Endometrium (tissue), 2 donors: Measurements from ENCODE around the gene TAP2.

Experiments used
- FAIRE-seq: peaks from 2 replicates; lab custom pipeline; 2012; peaks lifted over from hg19 to GRCh38; lab: Jason Lieb, UNC
- donor health status: control.
- donor health status: control.

Gene TAP2

DNA sequence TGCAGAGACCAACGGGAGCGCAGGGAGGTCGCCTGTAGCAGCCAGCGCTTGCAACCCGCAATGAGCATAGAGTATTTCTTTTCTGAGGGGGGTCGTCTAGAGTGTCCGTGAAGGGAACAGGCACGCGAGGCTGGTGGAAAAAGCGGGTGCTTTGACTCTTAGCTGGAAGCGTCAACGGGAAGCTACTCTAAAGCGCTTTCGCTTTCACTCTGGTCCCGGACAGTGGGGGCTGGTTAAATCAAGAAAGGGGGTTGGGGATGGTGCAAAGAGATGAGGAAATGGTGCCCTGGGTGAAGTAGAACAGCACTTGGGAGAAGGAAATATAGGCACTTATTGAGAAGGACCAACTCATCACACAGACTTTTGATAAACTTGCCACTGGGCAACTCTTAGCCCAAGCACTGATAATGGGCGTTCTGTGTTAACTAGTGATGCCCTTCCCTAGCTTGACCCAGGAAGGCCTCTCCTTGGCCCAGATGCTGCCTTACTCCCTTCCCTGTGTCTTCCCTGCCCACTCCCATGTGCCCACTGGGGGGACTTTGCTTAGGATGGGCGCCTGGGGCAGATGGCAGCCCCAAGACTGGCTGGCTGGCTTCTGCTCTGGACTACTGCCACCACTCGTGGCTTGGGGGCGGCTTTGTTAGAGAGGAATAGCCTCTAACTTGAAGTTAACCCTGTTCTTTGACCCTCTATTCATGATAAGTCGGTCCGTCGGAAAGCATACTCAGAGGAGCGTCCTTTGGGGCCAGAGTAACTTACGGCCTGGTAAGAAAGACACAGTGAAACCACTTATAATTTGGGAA, 16.0 kb upstream of the TAP2 start:
- no peak for FAIRE-seq

DNA sequence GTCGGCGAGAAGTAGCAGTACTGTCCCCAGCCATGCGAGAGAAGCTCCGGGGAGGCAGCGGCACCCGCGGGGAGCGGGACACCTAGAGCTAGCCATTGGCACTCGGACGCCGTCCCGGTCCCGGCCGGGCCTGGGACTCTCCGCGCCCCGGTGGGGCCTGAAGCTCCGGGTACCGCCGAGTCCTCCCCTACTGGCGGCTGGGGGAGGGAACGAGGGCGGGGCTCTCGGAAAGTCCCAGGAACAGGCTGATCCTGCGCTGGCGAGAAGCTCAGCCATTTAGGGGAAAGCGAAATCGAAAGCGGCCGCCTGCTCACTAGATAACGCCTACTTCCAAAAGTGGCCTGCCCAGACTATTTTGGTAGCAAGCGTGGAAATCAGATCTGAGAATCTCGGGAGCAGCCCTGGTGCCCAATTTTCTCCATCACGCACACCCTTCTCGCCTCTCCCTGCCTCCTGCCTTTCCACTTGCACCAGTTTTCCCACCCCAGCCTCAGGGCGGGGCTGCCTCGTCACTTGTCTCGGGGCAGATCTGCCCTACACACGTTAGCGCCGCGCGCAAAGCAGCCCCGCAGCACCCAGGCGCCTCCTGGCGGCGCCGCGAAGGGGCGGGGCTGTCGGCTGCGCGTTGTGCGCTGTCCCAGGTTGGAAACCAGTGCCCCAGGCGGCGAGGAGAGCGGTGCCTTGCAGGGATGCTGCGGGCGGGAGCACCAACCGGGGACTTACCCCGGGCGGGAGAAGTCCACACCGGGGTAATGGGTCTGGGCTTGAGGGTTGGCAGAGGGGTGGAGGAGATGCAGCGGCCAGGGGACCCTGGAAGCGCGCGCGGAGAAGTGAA, 15.2 kb upstream of the TAP2 start, which contains the start of the genes PSMB9 and TAP1:
Gene PSMB9 (plus strand): TSS at position 652 of the 835 bp plus-strand sequence. CDS start 38 bp downstream, at position 690.
Gene TAP1 (minus strand): TSS at position 164 of the 835 bp plus-strand sequence. CDS start 68 bp downstream, at position 96.
- FAIRE-seq, result no peak

DNA sequence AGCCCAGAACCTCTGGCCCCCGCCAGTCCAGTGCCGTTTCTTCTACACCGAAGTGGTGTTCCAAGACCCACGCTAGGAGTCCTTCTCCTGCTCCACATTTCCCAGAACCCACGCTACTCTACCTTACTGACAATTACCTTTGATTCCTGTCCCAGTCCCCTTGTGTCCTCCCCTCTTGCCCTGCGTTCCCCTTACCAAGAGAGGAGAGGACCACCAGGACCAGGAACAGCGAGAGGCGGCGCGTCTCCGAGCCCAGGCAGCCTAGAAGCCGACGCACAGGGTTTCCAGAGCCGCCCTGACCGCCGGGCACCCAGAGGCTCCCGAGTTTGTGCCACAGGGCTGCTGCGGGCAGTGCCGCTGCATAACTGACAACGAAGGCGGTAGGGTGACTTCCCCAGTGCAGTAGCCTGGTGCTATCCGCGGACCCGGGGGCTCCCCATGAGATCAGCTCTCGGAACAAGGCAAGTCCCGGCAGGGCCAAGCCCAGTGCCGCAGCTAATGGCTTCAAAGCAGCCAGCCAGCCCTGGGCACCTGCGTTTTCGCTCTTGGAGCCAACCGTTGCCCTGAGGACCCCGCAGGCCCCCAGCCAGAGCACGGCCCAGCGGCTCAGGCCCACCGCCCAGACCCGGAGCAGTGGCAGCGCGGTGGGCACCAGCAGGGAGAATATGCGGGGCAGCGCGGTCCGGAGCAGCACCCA, 14.5 kb upstream of the TAP2 start:
- FAIRE-seq, result no peak

DNA sequence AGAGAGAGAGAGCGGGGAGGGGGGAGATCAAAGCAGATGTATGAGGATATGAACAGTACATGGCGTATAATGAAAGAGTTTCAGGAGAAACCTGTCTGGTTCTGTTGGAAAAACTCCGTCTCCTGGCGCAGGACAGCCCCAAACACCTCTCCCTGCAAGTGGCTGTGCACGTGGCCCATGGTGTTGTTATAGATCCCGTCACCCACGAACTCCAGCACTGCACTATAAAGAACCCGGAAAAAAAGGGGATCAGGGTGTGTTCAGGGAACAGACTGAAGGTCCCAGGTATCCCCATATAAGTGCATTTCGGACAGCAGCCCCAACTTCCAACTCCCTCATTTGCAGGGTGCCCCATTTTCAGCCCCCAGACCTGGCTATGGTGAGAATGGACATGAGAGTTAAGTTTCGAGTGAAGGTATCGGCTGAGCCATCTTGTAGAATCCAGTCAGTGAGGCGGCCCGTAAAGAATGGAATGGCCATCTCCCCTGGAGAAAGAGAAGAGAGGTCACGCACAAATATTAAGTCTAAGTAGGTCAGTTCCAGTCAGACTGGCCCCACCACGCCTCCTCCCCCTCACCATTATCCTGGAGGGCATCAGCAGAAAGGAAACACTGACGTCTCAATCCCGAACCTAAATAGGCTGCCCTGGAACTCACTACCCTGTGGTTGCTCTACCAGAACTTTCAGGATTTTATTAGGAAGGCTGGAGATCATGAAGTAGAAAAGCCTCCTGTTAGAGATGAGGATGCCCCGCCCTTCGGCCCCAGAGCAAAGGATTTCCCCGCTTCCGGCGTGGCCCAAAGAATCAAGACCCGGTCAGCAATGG, 13.7 kb upstream of the TAP2 start:
- FAIRE-seq, result no peak

DNA sequence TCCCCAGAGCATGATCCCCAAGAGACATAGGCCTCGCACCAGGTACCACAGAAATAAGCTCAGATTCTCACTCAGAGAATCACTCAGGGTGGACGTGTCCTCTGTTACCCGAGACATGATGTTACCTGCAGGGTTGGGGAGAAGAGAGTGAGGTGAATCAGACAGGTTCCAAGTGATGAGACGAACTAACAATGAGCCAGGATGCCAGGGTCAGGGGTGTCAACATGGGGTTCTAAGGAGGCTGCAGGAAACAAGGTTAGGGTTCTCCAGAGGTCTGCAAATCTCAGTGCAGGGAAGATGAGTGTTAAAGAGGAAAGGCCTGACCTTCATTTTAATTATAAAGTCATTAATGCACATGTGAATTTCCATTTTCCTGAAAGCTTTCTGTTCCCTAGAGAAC, 12.5 kb upstream of the TAP2 start:
- FAIRE-seq, result no peak

DNA sequence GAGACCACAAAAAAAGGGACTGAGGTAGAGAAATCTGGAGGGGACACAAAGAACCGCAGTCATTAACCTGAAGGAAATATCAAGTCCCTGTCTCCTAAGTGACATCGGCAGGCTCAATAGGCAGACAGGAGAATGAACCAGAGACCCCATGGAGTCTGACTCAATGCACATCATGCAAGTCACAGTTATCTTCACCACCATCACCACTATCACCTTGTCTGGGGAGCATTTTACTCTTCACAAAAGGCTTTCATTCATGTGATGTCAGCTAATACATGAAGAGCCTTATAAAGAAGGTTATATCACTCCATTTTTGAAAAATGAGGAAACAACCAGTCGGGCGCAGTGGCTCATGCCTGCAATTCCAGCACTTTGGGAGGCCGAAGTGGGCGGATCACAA, 10.6 kb upstream of the TAP2 start:
- FAIRE-seq, result no peak

DNA sequence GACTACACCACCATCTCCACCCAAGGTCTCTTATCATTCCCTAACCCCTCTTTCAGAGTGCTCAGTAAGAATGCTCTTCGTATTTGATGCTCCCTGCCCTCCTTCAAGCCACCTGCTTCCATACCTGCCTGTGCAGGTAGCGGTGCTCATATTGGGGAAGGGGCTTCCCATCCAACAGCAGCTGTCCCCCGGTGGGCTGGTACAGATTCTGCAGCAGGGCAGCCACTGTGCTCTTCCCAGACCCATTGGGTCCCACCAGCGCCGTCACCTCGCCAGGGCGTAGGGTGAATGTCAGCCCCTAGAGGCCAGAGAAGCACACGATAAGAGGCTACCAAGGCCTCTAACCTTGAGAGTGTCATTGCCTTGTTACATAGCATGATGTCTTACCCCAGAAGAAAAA, 9.3 kb upstream of the TAP2 start:
- no peak for FAIRE-seq

DNA sequence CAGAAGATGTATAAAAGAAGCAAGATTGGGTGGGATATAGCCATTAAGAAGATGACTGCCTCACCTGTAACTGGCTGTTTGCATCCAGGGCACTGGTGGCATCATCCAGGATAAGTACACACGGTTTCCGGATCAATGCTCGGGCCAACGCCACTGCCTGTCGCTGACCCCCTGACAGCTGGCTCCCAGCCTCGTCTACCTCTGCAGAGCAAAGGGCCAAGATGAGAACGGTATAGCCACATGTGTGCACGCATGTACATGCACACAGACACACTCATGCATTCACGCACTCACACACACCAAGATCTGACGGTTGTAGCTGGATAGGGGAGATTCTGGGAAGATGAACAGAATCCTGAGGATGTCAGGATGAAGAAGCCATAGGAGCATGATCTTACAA, 8.5 kb upstream of the TAP2 start:
- no peak for FAIRE-seq

DNA sequence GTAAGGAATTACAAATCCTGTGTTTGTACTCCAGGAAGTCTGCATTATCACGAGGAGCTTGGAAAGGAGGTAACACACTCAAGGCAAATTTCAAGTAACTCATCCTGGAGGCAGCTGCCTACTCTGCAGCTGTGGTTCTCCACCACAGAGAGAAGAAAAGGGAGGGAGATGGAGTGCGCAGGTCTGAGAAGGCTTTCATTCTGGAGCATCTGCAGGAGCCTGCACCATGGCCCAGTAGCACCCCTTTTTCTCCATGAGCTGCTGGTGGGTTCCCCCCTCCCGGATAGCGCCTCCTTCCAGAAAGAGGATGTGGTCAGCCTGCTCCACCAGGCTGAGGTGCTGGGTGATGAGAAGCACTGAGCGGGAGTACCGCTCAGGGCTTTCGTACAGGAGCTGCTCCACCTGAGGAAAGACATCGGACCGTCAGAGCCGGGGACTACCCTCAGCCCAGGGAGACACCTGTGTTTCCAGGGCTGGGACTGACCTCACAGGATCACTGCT, 6.9 kb upstream of the TAP2 start:
- FAIRE-seq, result no peak

DNA sequence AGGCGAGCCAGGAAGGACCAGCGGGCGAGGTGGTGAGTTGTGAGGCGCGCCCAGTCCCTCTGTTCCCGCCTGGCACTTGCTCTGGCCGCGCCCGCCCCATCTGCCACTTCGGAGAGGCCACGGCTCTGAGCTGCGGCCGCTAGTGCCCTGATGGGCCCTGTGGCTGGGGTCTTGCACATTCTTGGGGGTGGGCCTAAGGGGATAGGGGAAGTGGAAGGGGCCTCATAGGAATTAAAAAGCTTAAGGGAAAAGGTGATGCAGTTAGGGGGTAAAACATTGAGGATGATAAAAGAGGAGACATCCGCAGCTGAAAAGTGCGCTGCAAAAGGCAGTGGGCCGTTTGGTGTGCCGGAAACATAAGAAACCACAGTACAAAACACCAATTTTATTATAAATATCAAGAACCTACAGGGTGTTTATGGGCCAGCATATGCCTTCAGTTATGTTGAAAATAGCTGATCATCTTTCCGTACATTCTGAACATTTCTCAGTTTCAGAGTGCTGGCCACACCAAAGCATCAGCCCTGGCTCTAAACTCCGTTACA, 6.4 kb upstream of the TAP2 start:
- no peak for FAIRE-seq

DNA sequence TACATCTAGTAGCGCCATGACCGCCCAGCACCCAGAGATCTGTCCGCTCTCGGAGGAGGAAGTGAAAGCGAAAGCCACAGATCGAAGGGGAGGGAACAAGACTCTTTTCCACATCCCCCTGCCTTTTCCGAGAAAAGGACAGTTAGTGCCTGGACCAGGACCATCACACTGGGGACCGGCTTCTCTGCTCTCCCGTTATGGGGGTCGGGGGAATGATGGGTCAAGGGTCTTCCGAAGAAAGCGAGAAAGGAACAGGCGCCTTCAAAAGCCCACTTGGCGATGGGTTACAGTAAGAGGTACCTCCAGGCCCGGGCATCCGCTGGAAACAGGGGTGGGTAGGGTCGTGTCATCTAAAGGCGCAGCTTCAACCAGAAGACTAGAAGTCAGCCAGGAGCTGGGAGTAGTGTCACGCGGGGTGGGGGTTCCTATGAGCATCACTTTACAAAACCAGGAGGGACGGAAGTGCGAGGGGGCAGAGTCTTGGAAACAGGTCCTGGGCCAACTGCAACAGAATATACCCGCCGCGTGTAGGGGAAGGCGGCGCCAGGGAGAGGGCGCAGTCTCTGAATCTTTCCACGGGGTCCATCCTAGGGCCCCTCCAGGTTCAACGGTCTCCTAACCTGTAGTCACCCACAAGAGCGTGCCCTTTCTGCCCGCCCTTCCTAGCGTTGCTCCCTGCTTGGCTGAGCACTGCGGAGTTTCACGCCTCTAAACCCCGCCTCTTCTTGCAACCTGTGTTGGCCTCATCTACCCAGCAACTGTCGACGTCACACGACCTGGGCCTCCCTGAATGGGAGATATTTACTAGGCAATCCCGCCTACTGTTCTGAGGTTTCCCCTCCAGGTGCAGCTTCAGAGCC, 5.7 kb upstream of the TAP2 start, which contains the start of gene PSMB8:
Gene PSMB8 (minus strand): TSS at position 69 of the 860 bp plus-strand sequence. CDS start 51 bp downstream, at position 18.
- no peak for FAIRE-seq

DNA sequence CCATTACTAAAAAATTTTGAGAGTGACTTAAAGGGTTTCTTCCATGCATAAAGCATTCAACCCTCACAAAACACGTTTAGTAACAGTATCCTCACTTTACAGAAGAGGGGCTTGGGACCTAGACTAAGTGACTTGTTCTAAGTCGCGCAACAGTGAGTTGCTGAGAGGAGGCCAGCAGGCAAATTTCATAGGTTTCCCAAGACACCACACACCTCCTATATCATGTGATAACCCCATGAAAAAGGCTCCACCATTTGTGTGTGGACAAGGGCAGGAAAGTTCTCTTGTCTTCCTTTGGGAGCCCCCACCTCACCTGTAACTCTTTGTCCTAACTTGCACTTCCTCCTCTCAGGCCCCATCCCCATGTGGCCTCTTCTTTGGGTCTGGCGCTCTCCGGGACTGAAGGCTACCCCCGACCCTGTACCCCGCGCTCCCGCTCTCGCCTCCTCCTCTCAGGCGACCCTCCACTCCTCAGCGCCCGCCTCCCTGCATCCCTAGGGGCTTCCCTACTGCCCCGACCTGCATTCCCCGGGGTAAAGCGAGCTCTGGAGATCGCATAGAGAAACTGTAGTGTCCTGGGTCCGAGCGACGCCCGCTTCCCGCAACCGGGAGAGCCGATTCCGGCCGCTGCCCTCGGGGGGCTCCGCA, 4.9 kb upstream of the TAP2 start:
- no peak for FAIRE-seq

DNA sequence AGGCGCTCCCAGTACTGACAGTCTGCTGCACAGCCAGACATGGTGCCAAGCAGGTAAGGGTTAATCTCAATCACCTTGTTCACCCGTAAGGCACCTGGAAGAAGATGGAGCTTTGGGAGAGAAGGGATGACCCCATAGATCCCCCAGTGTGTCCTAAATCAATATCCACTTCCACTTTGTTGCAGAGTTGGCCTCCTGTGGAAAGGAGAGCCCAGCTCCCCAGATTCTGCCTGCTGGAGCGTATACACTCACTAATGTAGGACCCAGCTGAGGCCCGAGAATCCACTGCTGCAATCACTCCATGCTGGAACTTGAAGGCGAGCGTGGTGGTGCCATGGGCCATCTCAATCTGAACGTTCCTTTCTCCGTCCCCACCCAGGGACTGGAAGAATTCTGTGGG, 4.2 kb upstream of the TAP2 start:
- FAIRE-seq, result no peak

DNA sequence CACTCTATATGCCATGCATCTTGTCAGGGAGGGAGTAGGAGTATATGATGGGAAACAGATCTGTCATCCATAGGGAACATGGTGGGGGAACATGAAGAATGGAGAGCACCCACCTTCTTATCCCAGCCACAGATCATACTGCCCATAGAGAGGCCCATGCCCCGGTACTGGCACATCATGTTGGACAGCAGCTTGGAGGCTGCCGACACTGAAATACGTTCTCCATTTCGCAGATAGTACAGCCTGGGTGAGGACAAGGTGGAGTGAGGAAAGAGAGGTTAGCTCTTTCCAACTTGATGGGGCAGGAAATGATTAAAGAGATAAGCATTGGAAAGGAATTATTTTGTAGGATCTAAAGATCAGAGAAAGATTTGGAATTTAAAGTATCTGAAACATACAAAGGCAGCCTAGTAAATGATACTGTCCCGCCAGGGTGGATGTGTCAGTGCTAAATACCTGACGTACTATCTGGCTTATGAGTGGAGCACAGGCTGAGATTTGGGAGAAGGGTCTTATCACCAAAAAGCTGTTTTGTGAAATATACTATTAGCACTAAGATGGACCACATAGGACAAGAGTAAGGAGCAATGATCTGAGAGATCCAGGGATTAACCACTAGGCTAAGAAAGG, 3.6 kb upstream of the TAP2 start:
- FAIRE-seq, result no peak

DNA sequence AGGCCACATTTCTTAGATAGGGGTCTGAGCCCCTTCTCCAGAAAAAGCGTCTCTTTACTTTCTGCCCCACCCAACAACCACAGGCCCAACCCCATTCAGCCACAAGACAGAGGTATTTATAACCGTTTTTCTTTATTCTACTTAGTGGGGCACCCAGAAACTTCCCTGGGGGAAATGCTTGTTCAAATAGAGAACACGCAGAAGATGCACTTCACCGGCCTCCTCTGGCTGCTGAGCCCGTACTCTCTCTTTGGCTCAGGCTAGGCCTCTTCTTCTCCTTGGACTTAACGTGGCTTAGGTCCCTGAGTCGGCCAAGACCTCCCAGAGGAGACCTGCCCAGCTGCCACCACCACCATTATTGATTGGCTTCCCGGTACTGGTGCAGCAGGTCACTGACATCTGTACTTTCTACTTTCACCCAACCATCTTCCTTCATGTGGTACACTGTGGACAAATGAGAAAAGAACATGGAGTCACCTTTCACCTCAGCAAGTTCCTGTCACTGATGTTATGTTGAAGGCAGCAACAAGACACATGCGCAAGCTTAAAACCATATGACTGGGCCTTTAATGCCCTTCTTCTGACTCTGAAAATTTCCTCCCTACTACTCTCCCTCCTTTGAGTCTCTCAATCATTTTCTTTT, 2.2 kb upstream of the TAP2 start:
- FAIRE-seq, result no peak

DNA sequence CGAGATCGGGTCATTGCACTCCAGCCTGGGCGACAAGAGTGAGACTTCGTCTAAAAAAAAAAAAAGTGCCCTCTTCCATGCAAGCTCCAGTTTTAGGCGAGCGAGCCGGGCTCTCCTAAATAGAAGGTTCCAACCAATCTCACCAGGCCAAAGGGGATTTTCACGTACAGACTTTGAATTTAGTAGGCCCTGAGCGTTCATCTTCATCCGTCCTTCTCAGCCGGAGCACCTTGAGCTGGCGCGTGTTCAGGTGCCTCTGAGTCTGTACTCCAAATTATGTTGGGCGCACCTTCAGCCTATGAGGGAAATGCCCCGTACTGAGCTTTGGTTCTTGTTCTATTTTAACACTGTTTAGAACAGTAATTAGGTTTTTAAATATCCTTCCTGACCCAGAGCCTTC, 817 bp upstream of the TAP2 start:
- no peak for FAIRE-seq

DNA sequence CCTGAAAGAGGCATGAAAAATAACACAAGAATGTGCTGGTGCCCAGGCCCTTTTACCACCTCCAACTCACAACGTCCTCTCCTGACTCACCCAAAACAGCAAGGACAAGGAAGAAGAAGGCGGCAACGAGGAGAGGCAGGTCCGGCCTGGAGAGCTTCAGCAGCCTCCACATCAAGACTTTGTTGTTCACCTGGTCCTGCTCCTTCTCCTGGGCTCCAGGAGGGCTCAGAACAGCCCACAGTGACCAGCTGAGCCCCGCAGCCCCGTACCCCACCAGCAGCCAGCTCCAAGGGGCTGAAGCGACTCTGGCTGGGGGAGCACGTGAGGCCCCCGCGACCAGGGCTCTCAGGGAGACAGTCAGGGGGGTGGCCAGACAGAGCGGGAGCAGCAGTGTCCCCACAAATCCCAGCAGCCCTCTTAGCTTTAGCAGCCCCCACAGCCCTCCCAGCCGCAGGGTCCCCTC, 857 bp downstream of the TAP2 start:
- FAIRE-seq, result no peak

DNA sequence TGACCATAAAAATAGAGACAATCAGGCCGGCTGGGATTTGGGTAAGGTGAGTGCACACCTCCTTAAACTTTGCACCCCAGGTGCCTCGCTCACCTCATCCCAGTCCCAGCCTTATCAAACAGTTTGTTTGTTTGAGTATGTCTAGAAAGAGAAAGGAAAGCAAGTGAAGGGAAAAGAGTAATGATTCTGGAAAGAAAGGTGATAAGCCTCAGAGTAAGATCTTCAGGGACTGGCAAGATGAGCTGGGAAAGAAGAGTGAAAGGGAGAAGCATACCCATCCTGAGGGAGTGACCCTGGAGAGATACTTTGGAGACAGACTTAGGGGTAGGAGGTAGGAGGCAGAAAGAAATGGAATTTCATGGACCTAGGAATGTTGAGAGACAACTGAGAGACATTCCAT, 1.7 kb downstream of the TAP2 start:
- FAIRE-seq, result no peak
